Midbrain (tissue), 1 donor: Measurements from ENCODE around the gene OR13J1.
"Not testable (repeated sequence)": the region's sequence is repeated elsewhere in the genome, so short reads cannot be mapped to it uniquely, and the experiment has no call there.

Source experiments
- DNase-seq: peaks from one replicate; lab custom pipeline; 2025; lab: John Stamatoyannopoulos, UW

Gene OR13J1

GRCh38 chr9:35905051-35905781 lies 35.0 kb upstream of the OR13J1 start:
- no peak for DNase-seq

GRCh38 chr9:35904338-35904737 lies 34.1 kb upstream of the OR13J1 start:
- no peak for DNase-seq

- peak; percentile 33 for DNase-seq
Observed at GRCh38 chr9:35903049-35903448, 32.8 kb upstream of the OR13J1 start.

- no peak for DNase-seq
Observed at GRCh38 chr9:35899021-35899420, 28.8 kb upstream of the OR13J1 start.

- DNase-seq, result no peak
Observed at GRCh38 chr9:35898337-35898736, 28.1 kb upstream of the OR13J1 start.

GRCh38 chr9:35897376-35898099 lies 27.3 kb upstream of the OR13J1 start:
- DNase-seq, result not testable (repeated sequence)

GRCh38 chr9:35896570-35896969 lies 26.4 kb upstream of the OR13J1 start:
- no peak for DNase-seq

- DNase-seq, result no peak
Observed at GRCh38 chr9:35892051-35892450, 21.9 kb upstream of the OR13J1 start.

GRCh38 chr9:35891646-35892045 lies 21.4 kb upstream of the OR13J1 start:
- no peak for DNase-seq

- not testable (repeated sequence) for DNase-seq
Observed at GRCh38 chr9:35884908-35885307, 14.7 kb upstream of the OR13J1 start.

- no peak for DNase-seq
Observed at GRCh38 chr9:35882996-35883395, 12.8 kb upstream of the OR13J1 start.

GRCh38 chr9:35882263-35882848 lies 12.2 kb upstream of the OR13J1 start:
- peak; percentile 78 for DNase-seq

- no peak for DNase-seq
Observed at GRCh38 chr9:35872505-35872904, 2.3 kb upstream of the OR13J1 start.

- DNase-seq, result no peak
Observed at GRCh38 chr9:35871545-35871944, 1.3 kb upstream of the OR13J1 start.

- no peak for DNase-seq
Observed at GRCh38 chr9:35869621-35870216, 482 bp downstream of the OR13J1 start.

GRCh38 chr9:35868933-35869332 lies 1.3 kb downstream of the OR13J1 start:
- no peak for DNase-seq

- DNase-seq, result no peak
Observed at GRCh38 chr9:35867538-35867937, 2.7 kb downstream of the OR13J1 start.

GRCh38 chr9:35864695-35865255 lies 5.4 kb downstream of the OR13J1 start:
- DNase-seq, result no peak

GRCh38 chr9:35863583-35863982 lies 6.6 kb downstream of the OR13J1 start:
- DNase-seq, result no peak

- DNase-seq, result no peak
Observed at GRCh38 chr9:35862328-35862727, 7.9 kb downstream of the OR13J1 start.

- DNase-seq, result no peak
Observed at GRCh38 chr9:35861161-35861897, 8.9 kb downstream of the OR13J1 start.

GRCh38 chr9:35859990-35860339 lies 10.2 kb downstream of the OR13J1 start:
- no peak for DNase-seq
